HG03159 (cell line): ENCODE results near the gene ERICH4.
A peak's percentile ranks its signal among the peaks of the same experiment; 100 is the strongest.
"Not testable (repeated sequence)": the region's sequence is repeated elsewhere in the genome, so short reads cannot be mapped to it uniquely, and the experiment has no call there.

Experiments used
- ATAC-seq: cut with Tn5 transposase; IDR thresholded peaks from one replicate; pipeline ENCODE4 v1.9.1; 2021; ENCODE audit warnings: mild to moderate bottlenecking, moderate library complexity; ENCODE audit not compliant: unreplicated experiment

Gene ERICH4

GRCh38 chr19:41434450-41434849, 8.5 kb upstream of the ERICH4 start:
- no peak for ATAC-seq

- not testable (repeated sequence) for ATAC-seq
Observed at GRCh38 chr19:41435376-41435775, 7.6 kb upstream of the ERICH4 start.

- ATAC-seq, result no peak
Observed at GRCh38 chr19:41435936-41436673, 6.9 kb upstream of the ERICH4 start.

GRCh38 chr19:41436674-41436951, 6.3 kb upstream of the ERICH4 start:
- no peak for ATAC-seq

GRCh38 chr19:41437944-41438574, 4.9 kb upstream of the ERICH4 start:
- ATAC-seq, result no peak

- ATAC-seq, result peak; percentile 93
Observed at GRCh38 chr19:41439441-41440222, 3.3 kb upstream of the ERICH4 start, which contains the start of gene DMAC2. DMAC2 (minus strand) TSS chr19:41439912; CDS start chr19:41439899, 13 bp downstream.

- no peak for ATAC-seq
Observed at GRCh38 chr19:41441321-41441945, 1.5 kb upstream of the ERICH4 start.

GRCh38 chr19:41443813-41444455, 978 bp downstream of the ERICH4 start:
- ATAC-seq, result no peak

GRCh38 chr19:41445575-41445974, 2.6 kb downstream of the ERICH4 start:
- no peak for ATAC-seq

GRCh38 chr19:41447732-41448332, 4.9 kb downstream of the ERICH4 start:
- no peak for ATAC-seq

- no peak for ATAC-seq
Observed at GRCh38 chr19:41449079-41449864, 6.3 kb downstream of the ERICH4 start.

GRCh38 chr19:41449865-41450178, 6.9 kb downstream of the ERICH4 start:
- no peak for ATAC-seq

GRCh38 chr19:41452584-41453275, 9.8 kb downstream of the ERICH4 start:
- no peak for ATAC-seq

GRCh38 chr19:41455936-41456335, 13.0 kb downstream of the ERICH4 start:
- ATAC-seq, result no peak

GRCh38 chr19:41456342-41456918, 13.5 kb downstream of the ERICH4 start:
- no peak for ATAC-seq

GRCh38 chr19:41457241-41457640, 14.3 kb downstream of the ERICH4 start:
- peak; percentile 88 for ATAC-seq

GRCh38 chr19:41462497-41462896, 19.5 kb downstream of the ERICH4 start:
- ATAC-seq, result no peak

- ATAC-seq, result not testable (repeated sequence)
Observed at GRCh38 chr19:41463257-41464256, 20.6 kb downstream of the ERICH4 start.
